Upper lobe of right lung (tissue), 1 donor: Measurements from ENCODE around the gene POMT1. TPM values are rescaled to one million over a fixed set of nuclear protein-coding genes. Genes with fewer than 3 reads are reported as not detected.
"Not testable (repeated sequence)": the region's sequence is repeated elsewhere in the genome, so short reads cannot be mapped to it uniquely, and the experiment has no call there.

Source experiments
- ATAC-seq: fragments of 200-7000 bp; cut with Tn5 transposase; one replicate; pipeline ENCODE4 v1.9.1; 2020; ENCODE audit warnings: mild to moderate bottlenecking, moderate library complexity
- DNase-seq: peaks from one replicate; pipeline ENCODE4 v3.0.0-alpha.2; 2020
- H3K27ac ChIP-seq: fragments of 200-600 bp; one replicate; pipeline ENCODE4 v1.8.0; 2022
- H3K27me3 ChIP-seq: fragments of 200-600 bp; one replicate; pipeline ENCODE4 v1.8.0; 2022; ENCODE audit warnings: mild to moderate bottlenecking
- H3K36me3 ChIP-seq: fragments of 200-600 bp; one replicate; pipeline ENCODE4 v1.8.0; 2022
- H3K4me1 ChIP-seq: fragments of 200-600 bp; one replicate; pipeline ENCODE4 v1.8.0; 2022
- H3K4me3 ChIP-seq: fragments of 200-600 bp; one replicate; pipeline ENCODE4 v1.8.0; 2022; ENCODE audit warnings: mild to moderate bottlenecking
- H3K9me3 ChIP-seq: fragments of 200-600 bp; one replicate; pipeline ENCODE4 v1.8.0; 2022
- CTCF ChIP-seq: fragments of 200-600 bp; IDR thresholded peaks from one replicate; pipeline ENCODE4 v1.8.0; 2022; ENCODE audit warnings: antibody characterized with exemption
- intact Hi-C: fragments of 100-400 bp; cut with DNase I; formaldehyde crosslinking; loops from one replicate; pipeline ENCODE4 v1.11.0; 2022
- total RNA-seq: library from RNA; stranded (reverse); fragmentation: NEBNext Ultra II Directional; extraction: Animal tissue kit (Norgen Biotek cat#: 25700); gene quantifications from one replicate; pipeline ENCODE4 v1.2.1, GENCODE V29; 2021
- donor health status: DM: no; HTN: yes; CAD: no; lungs with severe emphysema.

Gene POMT1
- total RNA-seq, 1 donor from 2014 or later, result 25.2 TPM

- Histone ChIP-seq H3K4me3 (no peak overlapping the region), H3K9me3 (no peaks in the 10 kb centered on the region), H3K27ac (no peak overlapping the region), H3K27me3 (no peaks in the 10 kb centered on the region), H3K36me3 (peaks cover 69% of the 10 kb centered on the region), H3K4me1 (no peaks in the 10 kb centered on the region)
- DNase-seq (no peak), ATAC-seq (no peak)
- TF ChIP-seq CTCF, result no peak
- intact Hi-C loops, result no loop called here
These were observed 10.5 kb downstream of the POMT1 start for GRCh38 chr9:131513177-131513576.

- H3K27ac ChIP-seq, H3K27me3 ChIP-seq, H3K4me3 ChIP-seq, ATAC-seq, H3K9me3 ChIP-seq, H3K4me1 ChIP-seq, DNase-seq, intact Hi-C loops: not testable (repeated sequence)
- H3K36me3 ChIP-seq, result peaks cover 81% of the 10 kb centered on the region
These were observed 12.9 kb downstream of the POMT1 start for GRCh38 chr9:131515559-131516031.

GRCh38 chr9:131516100-131516499, 13.4 kb downstream of the POMT1 start:
- TF ChIP-seq CTCF, result no peak
- H3K9me3 ChIP-seq, result no peaks in the 10 kb centered on the region
- H3K27ac ChIP-seq, result no peak overlapping the region
- no peak overlapping the region for H3K4me3 ChIP-seq
- no peaks in the 10 kb centered on the region for H3K27me3 ChIP-seq
- intact Hi-C loops, result no loop called here
- ATAC-seq (no peak), DNase-seq (no peak)
- H3K4me1 ChIP-seq, result no peaks in the 10 kb centered on the region
- H3K36me3 ChIP-seq, result peaks cover 81% of the 10 kb centered on the region

GRCh38 chr9:131516930-131517329, 14.2 kb downstream of the POMT1 start:
- peaks cover 81% of the 10 kb centered on the region for H3K36me3 ChIP-seq
- H3K27ac ChIP-seq, result no peak overlapping the region
- no peak for TF ChIP-seq CTCF
- no peaks in the 10 kb centered on the region for H3K4me1 ChIP-seq
- H3K27me3 ChIP-seq, result no peaks in the 10 kb centered on the region
- no peak overlapping the region for H3K4me3 ChIP-seq
- no peak for DNase-seq
- no peak for ATAC-seq
- intact Hi-C loops, result no loop called here
- H3K9me3 ChIP-seq, result no peaks in the 10 kb centered on the region

- Histone ChIP-seq H3K36me3 (peaks cover 82% of the 10 kb centered on the region), H3K4me3 (no peak overlapping the region), H3K9me3 (no peaks in the 10 kb centered on the region), H3K27me3 (no peaks in the 10 kb centered on the region), H3K27ac (no peak overlapping the region), H3K4me1 (no peaks in the 10 kb centered on the region)
- TF ChIP-seq CTCF, result no peak
- intact Hi-C loops, result no loop called here
- DNase-seq (no peak), ATAC-seq (no peak)
These were observed 15.1 kb downstream of the POMT1 start for GRCh38 chr9:131517761-131518190.

GRCh38 chr9:131518553-131518952, 15.8 kb downstream of the POMT1 start:
- no peaks in the 10 kb centered on the region for H3K27me3 ChIP-seq
- H3K9me3 ChIP-seq, result no peaks in the 10 kb centered on the region
- intact Hi-C loops, result no loop called here
- peaks cover 82% of the 10 kb centered on the region for H3K36me3 ChIP-seq
- H3K27ac ChIP-seq, result no peak overlapping the region
- DNase-seq (no peak), ATAC-seq (no peak)
- no peak overlapping the region for H3K4me3 ChIP-seq
- TF ChIP-seq CTCF, result no peak
- H3K4me1 ChIP-seq, result no peaks in the 10 kb centered on the region
